SHP77 (cell line): ENCODE measurements around the gene LIN37.

ENCODE experiments used
- DNase-seq, 2 experiments: peaks; one replicate each; lab custom pipeline; 2025; lab: John Stamatoyannopoulos, UW

LIN37 gene

GRCh38 chr19:35775046-35775297, 26.6 kb downstream of the LIN37 start:
- no peak for DNase-seq

- DNase-seq: peak; percentile 98
Measured at GRCh38 chr19:35775298-35776101, 27.1 kb downstream of the LIN37 start, which contains the start of gene ARHGAP33. TSS of gene ARHGAP33 (plus strand) at chr19:35775564. CDS start at chr19:35775659, 95 bp downstream.

- no peak for DNase-seq
Measured at GRCh38 chr19:35776102-35776788, 27.9 kb downstream of the LIN37 start.

DNA sequence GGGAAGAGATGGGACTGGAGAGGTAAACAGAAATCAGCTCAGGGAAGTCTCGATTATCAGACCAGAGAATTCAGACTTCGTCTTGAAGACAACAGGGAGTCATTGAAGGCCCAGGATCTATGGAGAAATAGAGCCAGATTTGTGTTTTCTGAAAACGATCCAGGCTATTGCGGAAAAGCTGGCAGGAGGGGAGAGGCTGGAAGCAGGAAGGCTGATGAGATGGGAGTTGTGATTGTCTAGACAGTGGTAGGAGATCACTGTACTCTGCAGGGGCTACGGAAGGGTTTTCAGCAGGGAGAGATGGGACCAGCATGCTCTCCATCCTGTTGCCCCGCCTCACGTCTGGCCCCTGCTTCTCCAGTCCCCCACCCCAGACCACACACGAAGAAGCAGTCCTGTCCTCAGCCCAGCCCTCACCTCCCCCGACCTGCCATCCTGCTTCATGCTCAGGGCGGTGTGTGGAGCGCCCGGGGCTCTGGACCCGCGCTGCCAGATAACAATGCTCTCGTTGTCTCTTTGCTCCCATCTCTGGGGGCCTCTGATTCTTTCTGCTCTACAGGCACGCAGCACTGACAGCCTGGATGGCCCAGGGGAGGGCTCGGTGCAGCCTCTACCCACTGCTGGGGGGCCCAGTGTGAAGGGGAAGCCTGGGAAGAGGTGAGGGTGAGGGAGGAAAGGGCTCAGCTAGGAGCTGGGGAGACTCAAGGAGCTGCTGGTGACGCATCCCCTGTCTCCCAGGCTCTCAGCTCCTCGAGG, 28.9 kb downstream of the LIN37 start:
- no peak for DNase-seq

- DNase-seq: no peak
Measured at GRCh38 chr19:35777961-35778360, 29.6 kb downstream of the LIN37 start.

DNA sequence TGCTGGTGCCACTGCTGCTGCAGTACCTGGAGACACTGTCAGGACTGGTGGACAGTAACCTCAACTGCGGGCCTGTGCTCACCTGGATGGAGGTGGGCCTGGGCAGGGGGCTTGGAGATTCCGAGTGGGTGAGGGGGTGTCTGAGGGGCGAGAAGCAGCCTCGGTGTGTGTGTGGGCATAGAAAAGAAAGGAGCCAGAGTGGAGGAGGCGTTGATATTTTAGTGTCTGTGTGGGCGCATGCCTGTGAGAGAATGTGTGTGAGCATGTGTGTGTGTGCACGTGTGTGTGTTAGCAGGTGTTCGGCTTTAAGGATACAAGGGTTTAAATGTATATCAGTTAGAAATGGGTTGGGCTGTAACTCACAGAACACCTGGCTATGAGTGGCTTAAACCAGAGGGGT, 30.7 kb downstream of the LIN37 start:
- no peak for DNase-seq

DNA sequence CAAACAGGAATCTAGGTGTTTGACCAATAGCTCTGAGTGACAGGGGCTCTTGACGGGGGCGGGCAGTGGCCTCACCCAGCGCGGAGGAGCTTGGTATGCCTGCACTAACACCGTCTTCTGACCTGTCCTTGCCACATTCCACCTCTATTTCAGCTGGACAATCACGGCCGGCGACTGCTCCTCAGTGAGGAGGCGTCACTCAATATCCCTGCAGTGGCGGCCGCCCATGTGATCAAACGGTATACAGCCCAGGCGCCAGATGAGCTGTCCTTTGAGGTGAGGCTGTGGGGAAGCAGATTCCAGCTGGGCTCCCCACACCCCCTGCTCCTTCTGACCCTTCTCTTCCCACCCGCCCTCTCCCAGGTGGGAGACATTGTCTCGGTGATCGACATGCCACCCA, 31.7 kb downstream of the LIN37 start:
- no peak for DNase-seq

DNA sequence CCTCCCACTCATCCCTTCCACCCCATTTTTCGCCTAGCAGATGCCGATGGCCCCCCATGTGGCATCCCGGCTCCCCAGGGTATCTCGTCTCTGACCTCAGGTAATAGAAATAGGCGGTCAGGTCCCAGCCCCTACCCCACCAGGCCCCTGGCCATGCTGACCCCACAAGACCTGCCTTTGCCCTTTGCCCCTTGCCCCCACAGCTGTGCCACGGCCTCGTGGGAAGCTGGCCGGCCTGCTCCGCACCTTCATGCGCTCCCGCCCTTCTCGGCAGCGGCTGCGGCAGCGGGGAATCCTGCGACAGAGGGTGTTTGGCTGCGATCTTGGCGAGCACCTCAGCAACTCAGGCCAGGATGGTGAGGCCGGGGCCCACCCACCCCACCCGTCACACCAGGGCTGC, 32.3 kb downstream of the LIN37 start:
- no peak for DNase-seq

- DNase-seq: no peak
Measured at GRCh38 chr19:35781650-35782049, 33.3 kb downstream of the LIN37 start.

DNA sequence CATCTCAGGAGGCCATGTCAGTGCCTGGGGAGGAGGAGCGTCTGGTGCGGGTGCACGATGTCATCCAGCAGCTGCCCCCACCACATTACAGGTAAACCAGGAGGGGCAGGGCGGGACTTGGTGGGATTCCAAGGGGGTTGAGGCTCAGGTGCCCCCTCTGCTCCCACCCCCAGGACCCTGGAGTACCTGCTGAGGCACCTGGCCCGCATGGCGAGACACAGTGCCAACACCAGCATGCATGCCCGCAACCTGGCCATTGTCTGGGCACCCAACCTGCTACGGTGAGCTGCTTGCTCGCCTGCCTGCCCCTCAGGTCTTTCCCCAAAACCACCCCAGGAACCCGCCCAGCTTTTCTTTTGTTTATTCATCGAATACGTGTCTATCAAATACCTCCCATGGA, 34.2 kb downstream of the LIN37 start:
- DNase-seq: no peak

DNA sequence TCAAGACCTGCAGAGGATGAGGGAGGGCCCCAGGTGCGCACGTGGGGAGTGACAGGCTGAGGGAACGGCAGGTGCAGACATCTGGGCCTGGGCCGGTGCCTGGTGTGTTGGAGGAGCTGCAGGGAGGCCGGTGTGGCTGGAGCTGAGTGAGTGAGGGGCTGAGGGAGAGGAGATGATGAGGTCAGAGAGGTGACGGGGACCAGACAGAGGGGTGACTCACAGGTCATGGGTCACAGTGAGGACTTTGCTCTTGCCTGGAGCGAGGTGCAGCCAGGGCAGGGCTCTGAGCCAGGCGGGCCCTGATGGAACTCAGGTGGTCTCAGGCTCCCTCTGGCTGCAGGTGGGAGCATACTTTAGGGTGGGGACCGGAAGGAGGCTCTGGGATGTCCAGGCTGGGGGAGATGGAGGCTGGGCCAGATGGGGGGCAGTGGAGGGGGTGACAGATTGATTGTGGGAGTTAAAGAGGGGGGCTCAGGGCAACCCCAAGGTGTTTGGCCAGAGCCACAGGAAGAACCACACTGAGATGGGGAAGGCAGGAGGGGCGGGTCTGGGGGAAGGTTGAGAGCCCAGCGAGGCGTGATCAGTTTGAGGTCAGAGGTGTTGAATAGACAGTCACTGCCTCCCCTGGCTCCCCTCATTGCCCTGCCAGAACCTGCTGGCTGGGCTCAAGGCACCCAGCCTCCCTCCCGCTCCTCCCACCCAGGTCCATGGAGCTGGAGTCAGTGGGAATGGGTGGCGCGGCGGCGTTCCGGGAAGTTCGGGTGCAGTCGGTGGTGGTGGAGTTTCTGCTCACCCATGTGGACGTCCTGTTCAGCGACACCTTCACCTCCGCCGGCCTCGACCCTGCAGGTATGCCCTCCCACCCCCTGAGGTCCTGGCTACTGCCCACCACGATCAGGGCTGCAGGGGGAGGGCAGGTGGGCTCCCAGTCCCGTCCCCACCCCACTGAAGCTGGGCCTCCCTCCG, 35.4 kb downstream of the LIN37 start:
- DNase-seq: no peak

DNA sequence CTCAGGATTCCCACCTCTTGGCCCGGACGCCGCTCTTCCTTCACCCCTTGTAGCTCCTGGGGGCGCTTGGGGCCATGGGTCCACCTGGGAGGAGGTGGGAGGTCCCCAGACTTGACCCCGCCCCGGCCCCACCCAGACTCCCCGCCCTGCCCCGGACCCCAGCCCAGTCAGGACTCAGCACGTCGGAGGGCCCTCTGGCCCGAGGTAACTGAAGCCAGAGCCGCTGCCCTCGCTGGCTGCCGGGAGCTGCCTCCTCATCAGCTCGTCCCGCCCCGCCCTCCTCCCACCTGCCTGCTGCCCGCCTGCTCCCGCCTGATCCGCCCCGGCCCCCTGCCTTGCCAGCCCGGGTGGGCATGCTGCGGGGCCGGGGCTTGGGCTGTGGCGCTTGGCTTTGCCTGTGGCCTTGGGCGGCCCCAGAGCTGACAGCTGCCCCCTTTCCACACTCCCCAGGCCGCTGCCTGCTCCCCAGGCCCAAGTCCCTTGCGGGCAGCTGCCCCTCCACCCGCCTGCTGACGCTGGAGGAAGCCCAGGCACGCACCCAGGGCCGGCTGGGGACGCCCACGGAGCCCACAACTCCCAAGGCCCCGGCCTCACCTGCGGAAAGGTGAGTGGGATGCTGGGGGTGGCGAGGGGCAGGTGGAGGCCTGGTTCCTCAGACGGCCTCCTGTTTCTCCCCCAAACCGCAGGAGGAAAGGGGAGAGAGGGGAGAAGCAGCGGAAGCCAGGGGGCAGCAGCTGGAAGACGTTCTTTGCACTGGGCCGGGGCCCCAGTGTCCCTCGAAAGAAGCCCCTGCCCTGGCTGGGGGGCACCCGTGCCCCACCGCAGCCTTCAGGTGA, 36.3 kb downstream of the LIN37 start:
- DNase-seq: no peak

- no peak for DNase-seq
Measured at GRCh38 chr19:35785339-35785627, 36.9 kb downstream of the LIN37 start.

- no peak for DNase-seq
Measured at GRCh38 chr19:35786299-35787160, 38.2 kb downstream of the LIN37 start.

- DNase-seq: no peak
Measured at GRCh38 chr19:35787227-35787799, 38.9 kb downstream of the LIN37 start.

- DNase-seq: no peak
Measured at GRCh38 chr19:35788205-35788960, 40.0 kb downstream of the LIN37 start.

GRCh38 chr19:35789195-35789977, 41.0 kb downstream of the LIN37 start:
- no peak for DNase-seq
